Right atrium auricular region (tissue), 2 donors: ENCODE results near the gene APMAP. TPM values are rescaled to one million over a fixed set of nuclear protein-coding genes. Genes with fewer than 3 reads are reported as not detected.
A peak's percentile ranks its signal among the peaks of the same experiment; 100 is the strongest.

Experiments
- DNase-seq: peaks from one replicate; pipeline ENCODE4 v3.0.0-alpha.2; 2019; ENCODE audit warnings: low spot score
- H3K27ac ChIP-seq, 2 donors: fragments of 200-600 bp; sonication (generic); 1 replicate in 1 of 2; 2 replicates in 1 of 2; pipeline ENCODE4 v1.5.1; 2016 to 2019
- H3K27me3 ChIP-seq, 2 donors: fragments of 200-600 bp; sonication (generic); one replicate each; pipeline versions ENCODE4 v1.5.1 to v1.6.0; 2017 to 2019
- H3K36me3 ChIP-seq: fragments of 200-600 bp; sonication (generic); one replicate; pipeline ENCODE4 v1.5.1; 2016
- H3K4me1 ChIP-seq, 2 donors: fragments of 200-600 bp; sonication (generic); one replicate each; pipeline versions ENCODE4 v1.5.1 to v1.6.0; 2017 to 2019
- H3K4me3 ChIP-seq, 2 donors: fragments of 200-600 bp; sonication (generic); 1 replicate in 1 of 2; 2 replicates in 1 of 2; pipeline ENCODE4 v1.5.1; 2017 to 2019; ENCODE audit warnings: mild to moderate bottlenecking in 1 of 2, moderate library complexity in 1 of 2
- H3K9me3 ChIP-seq, 2 donors: fragments of 200-600 bp; sonication (generic); one replicate each; pipeline ENCODE4 v1.5.1; 2019
- total RNA-seq, 2 donors: library from RNA; depleted of rRNA; stranded (reverse); fragments of >200 nt; gene quantifications; one replicate each; pipeline ENCODE4 v1.1.0, GENCODE V29; 2016
- TF ChIP-seq, protein P1 (sequence below), 2 donors: fragments of 200-600 bp; sonication (generic); IDR thresholded peaks; one replicate each; pipeline ENCODE4 v1.5.1; 2019; ENCODE audit warnings: antibody characterized with exemption in 2 of 2

The APMAP gene
- total RNA-seq, 2 donors from 2014 or later: 30.3 to 30.5 TPM

- Histone ChIP-seq H3K9me3 (no peaks in the 10 kb centered on the region), H3K27ac (no peak overlapping the region), H3K4me3 (no peak overlapping the region), H3K36me3 (peaks cover 50% of the 10 kb centered on the region), H3K4me1 (peaks cover 0 to 12% of the 10 kb centered on the region in 2 donors), H3K27me3 (no peaks in the 10 kb centered on the region)
- no peak for DNase-seq
- TF ChIP-seq, protein P1, sequence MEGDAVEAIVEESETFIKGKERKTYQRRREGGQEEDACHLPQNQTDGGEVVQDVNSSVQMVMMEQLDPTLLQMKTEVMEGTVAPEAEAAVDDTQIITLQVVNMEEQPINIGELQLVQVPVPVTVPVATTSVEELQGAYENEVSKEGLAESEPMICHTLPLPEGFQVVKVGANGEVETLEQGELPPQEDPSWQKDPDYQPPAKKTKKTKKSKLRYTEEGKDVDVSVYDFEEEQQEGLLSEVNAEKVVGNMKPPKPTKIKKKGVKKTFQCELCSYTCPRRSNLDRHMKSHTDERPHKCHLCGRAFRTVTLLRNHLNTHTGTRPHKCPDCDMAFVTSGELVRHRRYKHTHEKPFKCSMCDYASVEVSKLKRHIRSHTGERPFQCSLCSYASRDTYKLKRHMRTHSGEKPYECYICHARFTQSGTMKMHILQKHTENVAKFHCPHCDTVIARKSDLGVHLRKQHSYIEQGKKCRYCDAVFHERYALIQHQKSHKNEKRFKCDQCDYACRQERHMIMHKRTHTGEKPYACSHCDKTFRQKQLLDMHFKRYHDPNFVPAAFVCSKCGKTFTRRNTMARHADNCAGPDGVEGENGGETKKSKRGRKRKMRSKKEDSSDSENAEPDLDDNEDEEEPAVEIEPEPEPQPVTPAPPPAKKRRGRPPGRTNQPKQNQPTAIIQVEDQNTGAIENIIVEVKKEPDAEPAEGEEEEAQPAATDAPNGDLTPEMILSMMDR (IDR thresholded peaks at IDR 0.05): no peak
Measured at GRCh38 chr20:24960861-24961260, 31.7 kb downstream of the APMAP start.

GRCh38 chr20:24960302-24960801 lies 32.2 kb downstream of the APMAP start:
- peaks cover 45% of the 10 kb centered on the region for H3K36me3 ChIP-seq
- no peak overlapping the region for H3K27ac ChIP-seq

GRCh38 chr20:24959591-24960301 lies 32.8 kb downstream of the APMAP start:
- peaks cover 0 to 12% of the 10 kb centered on the region in 2 donors for H3K4me1 ChIP-seq
- no peak overlapping the region for H3K4me3 ChIP-seq
- TF ChIP-seq, protein P1 (IDR thresholded peaks at IDR 0.05): no peak
- no peak overlapping the region for H3K27ac ChIP-seq
- no peaks in the 10 kb centered on the region for H3K27me3 ChIP-seq
- peaks cover 44% of the 10 kb centered on the region for H3K36me3 ChIP-seq
- DNase-seq: peak; percentile 57
- H3K9me3 ChIP-seq: no peaks in the 10 kb centered on the region

More at GRCh38 chr20:24960302-24960801, 32.2 kb downstream of the APMAP start:
- H3K4me1 ChIP-seq: peaks cover 0 to 12% of the 10 kb centered on the region in 2 donors
- no peak overlapping the region for H3K4me3 ChIP-seq
- H3K9me3 ChIP-seq: no peaks in the 10 kb centered on the region
- no peak for DNase-seq
- no peaks in the 10 kb centered on the region for H3K27me3 ChIP-seq
- TF ChIP-seq, protein P1 (IDR thresholded peaks at IDR 0.05): no peak

GRCh38 chr20:24958506-24959385 lies 33.8 kb downstream of the APMAP start:
- no peaks in the 10 kb centered on the region for H3K9me3 ChIP-seq
- H3K4me1 ChIP-seq: peaks cover 0 to 12% of the 10 kb centered on the region in 2 donors
- DNase-seq: peak; percentile 51
- TF ChIP-seq, protein P1 (IDR thresholded peaks at IDR 0.05): no peak
- H3K27me3 ChIP-seq: no peaks in the 10 kb centered on the region
- no peak overlapping the region for H3K4me3 ChIP-seq
- H3K27ac ChIP-seq: no peak overlapping the region
- peaks cover 35% of the 10 kb centered on the region for H3K36me3 ChIP-seq

GRCh38 chr20:24957326-24958016 lies 35.1 kb downstream of the APMAP start:
- H3K4me3 ChIP-seq: no peak overlapping the region
- H3K27me3 ChIP-seq: no peaks in the 10 kb centered on the region
- H3K27ac ChIP-seq: no peak overlapping the region
- H3K36me3 ChIP-seq: peaks cover 22% of the 10 kb centered on the region
- DNase-seq: peak; percentile 51
- no peaks in the 10 kb centered on the region for H3K9me3 ChIP-seq
- TF ChIP-seq, protein P1 (IDR thresholded peaks at IDR 0.05): no peak
- peaks cover 0 to 12% of the 10 kb centered on the region in 2 donors for H3K4me1 ChIP-seq
